Measurements from ENCODE around the gene MTRF1L. TPM values are rescaled to one million over a fixed set of nuclear protein-coding genes. Genes with fewer than 3 reads are reported as not detected.
A peak's percentile ranks its signal among the peaks of the same experiment; 100 is the strongest.
"Not testable (repeated sequence)": the region's sequence is repeated elsewhere in the genome, so short reads cannot be mapped to it uniquely, and the experiment has no call there.

Gene MTRF1L
- total and polyA plus RNA-seq, 2 donors (not counting 1 experiment from before 2014, with no cell fraction given), result 15.7 to 17.8 TPM

DNA sequence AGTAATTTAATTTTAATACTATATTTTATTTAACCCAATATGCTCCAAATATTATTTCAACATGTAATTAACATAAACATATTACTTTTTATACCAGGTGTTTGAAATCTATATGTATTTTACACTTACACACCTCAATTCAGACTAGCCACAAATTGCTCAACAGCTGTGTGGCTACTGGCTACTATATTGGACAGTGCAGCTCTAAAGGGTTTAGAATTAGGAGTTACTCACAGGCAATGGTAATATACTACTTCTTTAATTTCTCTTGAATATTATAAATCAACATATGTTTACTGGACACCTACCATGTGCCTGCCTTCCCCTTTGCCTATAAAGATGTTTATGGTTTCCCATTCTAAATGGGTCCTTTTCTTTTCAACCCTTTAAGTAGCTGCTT, 2.3 kb downstream of the MTRF1L start:
- TF ChIP-seq, protein P1, sequence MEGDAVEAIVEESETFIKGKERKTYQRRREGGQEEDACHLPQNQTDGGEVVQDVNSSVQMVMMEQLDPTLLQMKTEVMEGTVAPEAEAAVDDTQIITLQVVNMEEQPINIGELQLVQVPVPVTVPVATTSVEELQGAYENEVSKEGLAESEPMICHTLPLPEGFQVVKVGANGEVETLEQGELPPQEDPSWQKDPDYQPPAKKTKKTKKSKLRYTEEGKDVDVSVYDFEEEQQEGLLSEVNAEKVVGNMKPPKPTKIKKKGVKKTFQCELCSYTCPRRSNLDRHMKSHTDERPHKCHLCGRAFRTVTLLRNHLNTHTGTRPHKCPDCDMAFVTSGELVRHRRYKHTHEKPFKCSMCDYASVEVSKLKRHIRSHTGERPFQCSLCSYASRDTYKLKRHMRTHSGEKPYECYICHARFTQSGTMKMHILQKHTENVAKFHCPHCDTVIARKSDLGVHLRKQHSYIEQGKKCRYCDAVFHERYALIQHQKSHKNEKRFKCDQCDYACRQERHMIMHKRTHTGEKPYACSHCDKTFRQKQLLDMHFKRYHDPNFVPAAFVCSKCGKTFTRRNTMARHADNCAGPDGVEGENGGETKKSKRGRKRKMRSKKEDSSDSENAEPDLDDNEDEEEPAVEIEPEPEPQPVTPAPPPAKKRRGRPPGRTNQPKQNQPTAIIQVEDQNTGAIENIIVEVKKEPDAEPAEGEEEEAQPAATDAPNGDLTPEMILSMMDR (conservative IDR thresholded peaks at IDR 0.05 in 1 of 2, IDR thresholded peaks at IDR 0.05 in 1 of 2; ENCODE audit: low read depth in 1 of 2, low read length in 2 of 2), result no peak
- TF ChIP-seq EZH2 (IDR thresholded peaks at IDR 0.05; ENCODE audit: low read length, missing control alignments), result no peak
- Histone ChIP-seq H3K36me3 (ENCODE audit: control insufficient read depth, insufficient read depth, low read length) (no peaks in the 10 kb centered on the region), H2AFZ (ENCODE audit: low read length) (no peak overlapping the region), H3K4me3 (replicated peaks in 1 of 4; ENCODE audit: control extremely low read depth in 1 of 4, insufficient read depth in 1 of 4, low read depth in 3 of 4, low read length in 4 of 4) (peak overlapping the region in 3 of 4 experiments; percentile 10 to 66 (median 25)), H4K20me1 (ENCODE audit: control insufficient read depth, extremely low read depth, insufficient read depth, low read length) (no peaks in the 10 kb centered on the region), H3K4me2 (ENCODE audit: extremely low read depth, insufficient read depth, low read length) (peak overlapping the region; percentile 45), H3K9ac (ENCODE audit: insufficient read depth, low read length) (no peak overlapping the region), H3K27me3 (ENCODE audit: control insufficient read depth, insufficient read depth, low read length) (no peaks in the 10 kb centered on the region), H3K27ac (ENCODE audit: insufficient read depth, low read length) (no peak overlapping the region), H3K9me3 (ENCODE audit: control insufficient read depth, insufficient read depth, low read depth, low read length) (no peaks in the 10 kb centered on the region), H3K79me2 (ENCODE audit: control insufficient read depth, insufficient read depth, low read length) (peaks cover 71% of the 10 kb centered on the region), H3K4me1 (ENCODE audit: control insufficient read depth, extremely low read depth, insufficient read depth, low read length) (peaks cover 2% of the 10 kb centered on the region)
- DNase-seq (ENCODE audit: low read depth in 2 of 2), result no peak

DNA sequence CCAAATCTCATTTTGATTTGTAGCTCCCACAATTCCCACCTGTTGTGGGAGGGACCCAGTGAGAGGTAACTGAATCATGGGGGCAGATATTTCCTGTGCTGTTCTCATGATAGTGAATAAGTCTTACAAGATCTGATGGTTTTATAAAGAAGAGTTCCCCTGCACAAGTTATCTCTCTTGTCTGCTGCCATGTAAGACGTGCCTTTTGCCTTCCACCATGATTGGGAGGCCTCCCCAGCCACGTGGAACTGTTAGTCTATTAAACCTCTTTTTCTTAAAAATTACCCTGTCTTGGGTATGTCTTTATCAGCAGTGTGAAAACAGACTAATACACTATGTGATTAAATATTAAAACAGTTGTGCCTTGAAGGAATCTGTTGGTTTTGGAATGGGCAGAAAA, 3.0 kb downstream of the MTRF1L start:
- not testable (repeated sequence) for H3K27ac ChIP-seq (ENCODE audit: insufficient read depth, low read length); H2AFZ ChIP-seq (ENCODE audit: low read length); H3K9ac ChIP-seq (ENCODE audit: insufficient read depth, low read length); DNase-seq (ENCODE audit: low read depth in 2 of 2); H3K36me3 ChIP-seq (ENCODE audit: control insufficient read depth, insufficient read depth, low read length); H3K4me1 ChIP-seq (ENCODE audit: control insufficient read depth, extremely low read depth, insufficient read depth, low read length); H3K27me3 ChIP-seq (ENCODE audit: control insufficient read depth, insufficient read depth, low read length); H4K20me1 ChIP-seq (ENCODE audit: control insufficient read depth, extremely low read depth, insufficient read depth, low read length); H3K9me3 ChIP-seq (ENCODE audit: control insufficient read depth, insufficient read depth, low read depth, low read length)
- H3K4me3 ChIP-seq (replicated peaks in 1 of 4; ENCODE audit: control extremely low read depth in 1 of 4, insufficient read depth in 1 of 4, low read depth in 3 of 4, low read length in 4 of 4), result peak overlapping the region in 1 of 4 experiments; percentile 66
- peak overlapping the region; percentile 51 for H3K4me2 ChIP-seq (ENCODE audit: extremely low read depth, insufficient read depth, low read length)
- peaks cover 75% of the 10 kb centered on the region for H3K79me2 ChIP-seq (ENCODE audit: control insufficient read depth, insufficient read depth, low read length)

DNA sequence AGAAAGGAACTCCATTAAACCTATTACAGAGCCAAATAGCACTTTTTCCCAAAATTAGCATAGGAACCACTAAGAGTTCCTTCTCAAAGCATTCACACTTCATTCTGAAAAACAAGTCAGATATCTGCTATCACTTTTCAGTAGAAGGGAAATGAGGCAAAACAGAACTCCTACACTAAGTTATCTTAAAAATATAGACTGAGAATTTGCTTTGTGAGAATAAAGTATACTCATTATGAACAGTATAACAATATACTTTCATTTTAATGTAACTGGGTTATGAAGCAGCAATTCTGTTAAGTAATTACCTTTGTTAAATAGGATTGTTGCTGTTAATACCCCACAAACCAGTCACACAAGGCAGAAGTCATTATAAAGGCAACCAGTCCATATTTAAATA, 8.7 kb downstream of the MTRF1L start:
- peaks cover 5% of the 10 kb centered on the region for H3K36me3 ChIP-seq (ENCODE audit: control insufficient read depth, insufficient read depth, low read length)

More for the DNA sequence above, 8.7 kb downstream of the MTRF1L start:
- no peak overlapping the region for H2AFZ ChIP-seq (ENCODE audit: low read length)
- no peaks in the 10 kb centered on the region for H4K20me1 ChIP-seq (ENCODE audit: control insufficient read depth, extremely low read depth, insufficient read depth, low read length)
- no peaks in the 10 kb centered on the region for H3K4me1 ChIP-seq (ENCODE audit: control insufficient read depth, extremely low read depth, insufficient read depth, low read length)
- H3K4me3 ChIP-seq (replicated peaks in 1 of 4; ENCODE audit: control extremely low read depth in 1 of 4, insufficient read depth in 1 of 4, low read depth in 3 of 4, low read length in 4 of 4), result no peak overlapping the region
- DNase-seq (ENCODE audit: low read depth in 2 of 2), result no peak
- H3K9me3 ChIP-seq (ENCODE audit: control insufficient read depth, insufficient read depth, low read depth, low read length), result no peaks in the 10 kb centered on the region
- TF ChIP-seq, protein P1 (conservative IDR thresholded peaks at IDR 0.05 in 1 of 2, IDR thresholded peaks at IDR 0.05 in 1 of 2; ENCODE audit: low read depth in 1 of 2, low read length in 2 of 2), result no peak
- H3K9ac ChIP-seq (ENCODE audit: insufficient read depth, low read length), result no peak overlapping the region
- H3K27me3 ChIP-seq (ENCODE audit: control insufficient read depth, insufficient read depth, low read length), result no peaks in the 10 kb centered on the region
- H3K27ac ChIP-seq (ENCODE audit: insufficient read depth, low read length), result no peak overlapping the region
- H3K4me2 ChIP-seq (ENCODE audit: extremely low read depth, insufficient read depth, low read length), result no peak overlapping the region
- peaks cover 68% of the 10 kb centered on the region for H3K79me2 ChIP-seq (ENCODE audit: control insufficient read depth, insufficient read depth, low read length)
